AG10803 (cell line): ENCODE data around the gene CISD1.
A peak's percentile ranks its signal among the peaks of the same experiment; 100 is the strongest.

Experiments
- DNase-seq: peaks from one replicate; pipeline ENCODE4 v3.0.0; 2010; ENCODE audit warnings: low read depth
- H3K4me3 ChIP-seq: 2 replicates; pipeline ENCODE4 v1.5.1; 2011; ENCODE audit warnings: mild to moderate bottlenecking, low read length, control low read depth
- CTCF ChIP-seq: conservative IDR thresholded peaks from 2 replicates; pipeline ENCODE4 v1.5.1; 2011; ENCODE audit warnings: mild to moderate bottlenecking, low read length, control low read depth, inconsistent platforms

The CISD1 gene

GRCh38 chr10:58299580-58299979 lies 30.6 kb downstream of the CISD1 start:
- H3K4me3 ChIP-seq: no peak overlapping the region
- DNase-seq: peak; percentile 53
- TF ChIP-seq CTCF: peak; percentile 95

- H3K4me3 ChIP-seq: no peak overlapping the region
- no peak for TF ChIP-seq CTCF
- DNase-seq: no peak
Observed at GRCh38 chr10:58300676-58301075, 31.7 kb downstream of the CISD1 start.

- no peak overlapping the region for H3K4me3 ChIP-seq
- TF ChIP-seq CTCF: no peak
- DNase-seq: no peak
Observed at GRCh38 chr10:58302254-58302653, 33.3 kb downstream of the CISD1 start.

- no peak for TF ChIP-seq CTCF
- H3K4me3 ChIP-seq: no peak overlapping the region
- DNase-seq: no peak
Observed at GRCh38 chr10:58304099-58304633, 35.2 kb downstream of the CISD1 start.

GRCh38 chr10:58305821-58306220 lies 36.9 kb downstream of the CISD1 start:
- DNase-seq: no peak
- no peak for TF ChIP-seq CTCF
- H3K4me3 ChIP-seq: no peak overlapping the region

GRCh38 chr10:58307676-58308075 lies 38.7 kb downstream of the CISD1 start:
- DNase-seq: no peak
- no peak for TF ChIP-seq CTCF
- no peak overlapping the region for H3K4me3 ChIP-seq

- no peak for TF ChIP-seq CTCF
- no peak overlapping the region for H3K4me3 ChIP-seq
Observed at GRCh38 chr10:58311026-58311425, 42.1 kb downstream of the CISD1 start.

More at GRCh38 chr10:58311026-58311425, 42.1 kb downstream of the CISD1 start:
- DNase-seq: peak; percentile 6
